CD4-positive, alpha-beta T cell treated with Interleukin-4 for 4 hours (primary cell): Measurements from ENCODE around the gene SLC25A21.
"Not testable (repeated sequence)": the region's sequence is repeated elsewhere in the genome, so short reads cannot be mapped to it uniquely, and the experiment has no call there.

Experiments
- DNase-seq: peaks from one replicate; pipeline ENCODE4 v3.0.0-alpha.2; 2020

SLC25A21 gene

GRCh38 chr14:37036669-37037341 lies 135.6 kb downstream of the SLC25A21 start:
- no peak for DNase-seq

- DNase-seq = no peak
Observed at GRCh38 chr14:37035401-37035800, 137.0 kb downstream of the SLC25A21 start.

GRCh38 chr14:37034410-37035285 lies 137.8 kb downstream of the SLC25A21 start:
- DNase-seq = no peak

- DNase-seq = no peak
Observed at GRCh38 chr14:37032863-37033262, 139.5 kb downstream of the SLC25A21 start.

GRCh38 chr14:37027188-37027824 lies 145.1 kb downstream of the SLC25A21 start:
- DNase-seq = no peak

- no peak for DNase-seq
Observed at GRCh38 chr14:37023875-37024565, 148.4 kb downstream of the SLC25A21 start.

- DNase-seq = no peak
Observed at GRCh38 chr14:37021390-37021789, 151.0 kb downstream of the SLC25A21 start.

GRCh38 chr14:37019488-37019887 lies 152.9 kb downstream of the SLC25A21 start:
- no peak for DNase-seq

- no peak for DNase-seq
Observed at GRCh38 chr14:37018571-37019240, 153.7 kb downstream of the SLC25A21 start.

GRCh38 chr14:37013078-37013477 lies 159.3 kb downstream of the SLC25A21 start:
- no peak for DNase-seq

GRCh38 chr14:36998686-36999085 lies 173.7 kb downstream of the SLC25A21 start:
- DNase-seq = no peak

- no peak for DNase-seq
Observed at GRCh38 chr14:36997843-36998242, 174.6 kb downstream of the SLC25A21 start.

- DNase-seq = no peak
Observed at GRCh38 chr14:36996857-36997590, 175.4 kb downstream of the SLC25A21 start.

- no peak for DNase-seq
Observed at GRCh38 chr14:36996133-36996856, 176.1 kb downstream of the SLC25A21 start.

GRCh38 chr14:36989806-36990205 lies 182.6 kb downstream of the SLC25A21 start:
- DNase-seq = no peak

- no peak for DNase-seq
Observed at GRCh38 chr14:36988989-36989388, 183.4 kb downstream of the SLC25A21 start.

GRCh38 chr14:36988568-36988967 lies 183.8 kb downstream of the SLC25A21 start:
- no peak for DNase-seq

GRCh38 chr14:36986407-36986806 lies 186.0 kb downstream of the SLC25A21 start:
- no peak for DNase-seq

- DNase-seq = no peak
Observed at GRCh38 chr14:36981832-36982529, 190.4 kb downstream of the SLC25A21 start.

- not testable (repeated sequence) for DNase-seq
Observed at GRCh38 chr14:36980413-36980812, 192.0 kb downstream of the SLC25A21 start.
